ENCODE results near the gene TOP1.

TOP1 gene

GRCh38 chr20:41028359-41029149 is at the start of gene TOP1:
TOP1 (plus strand) TSS chr20:41028822; CDS start chr20:41029068, 246 bp downstream.
- peak; percentile 99 for DNase-seq (ENCODE audit: low spot score)

- DNase-seq (ENCODE audit: low spot score), result no peak
These were observed 49.4 kb upstream of the TOP1 start for GRCh38 chr20:40979247-40979646.

- no peak for DNase-seq (ENCODE audit: low spot score)
These were observed 48.4 kb upstream of the TOP1 start for GRCh38 chr20:40980106-40980827.

GRCh38 chr20:40980828-40981310 is 47.8 kb upstream of the TOP1 start:
- DNase-seq (ENCODE audit: low spot score), result no peak

GRCh38 chr20:40982415-40983145 is 46.0 kb upstream of the TOP1 start:
- DNase-seq (ENCODE audit: low spot score), result peak; percentile 48

GRCh38 chr20:40983898-40984297 is 44.7 kb upstream of the TOP1 start:
- no peak for DNase-seq (ENCODE audit: low spot score)

GRCh38 chr20:40984496-40984895 is 44.1 kb upstream of the TOP1 start:
- no peak for DNase-seq (ENCODE audit: low spot score)

- no peak for DNase-seq (ENCODE audit: low spot score)
These were observed 41.8 kb upstream of the TOP1 start for GRCh38 chr20:40986774-40987173.

GRCh38 chr20:40990542-40991120 is 38.0 kb upstream of the TOP1 start:
- DNase-seq (ENCODE audit: low spot score), result peak; percentile 91

- peak; percentile 99 for DNase-seq (ENCODE audit: low spot score)
These were observed 37.3 kb upstream of the TOP1 start for GRCh38 chr20:40991181-40991889.

GRCh38 chr20:40992349-40993113 is 36.1 kb upstream of the TOP1 start:
- DNase-seq (ENCODE audit: low spot score), result peak; percentile 43

- DNase-seq (ENCODE audit: low spot score), result peak; percentile 76
These were observed 34.7 kb upstream of the TOP1 start for GRCh38 chr20:40993794-40994540.

GRCh38 chr20:40996326-40996725 is 32.3 kb upstream of the TOP1 start:
- DNase-seq (ENCODE audit: low spot score), result no peak

- peak; percentile 51 for DNase-seq (ENCODE audit: low spot score)
These were observed 31.5 kb upstream of the TOP1 start for GRCh38 chr20:40997116-40997515.

GRCh38 chr20:40999841-41000240 is 28.8 kb upstream of the TOP1 start:
- no peak for DNase-seq (ENCODE audit: low spot score)

GRCh38 chr20:41000628-41001027 is 28.0 kb upstream of the TOP1 start:
- no peak for DNase-seq (ENCODE audit: low spot score)

GRCh38 chr20:41001497-41001896 is 27.1 kb upstream of the TOP1 start:
- DNase-seq (ENCODE audit: low spot score), result no peak

GRCh38 chr20:41002842-41003142 is 25.8 kb upstream of the TOP1 start:
- no peak for DNase-seq (ENCODE audit: low spot score)

- DNase-seq (ENCODE audit: low spot score), result no peak
These were observed 25.3 kb upstream of the TOP1 start for GRCh38 chr20:41003143-41003935.

Data from NAMALWA (cell line).